Measurements from ENCODE around the gene F5.

DNA sequence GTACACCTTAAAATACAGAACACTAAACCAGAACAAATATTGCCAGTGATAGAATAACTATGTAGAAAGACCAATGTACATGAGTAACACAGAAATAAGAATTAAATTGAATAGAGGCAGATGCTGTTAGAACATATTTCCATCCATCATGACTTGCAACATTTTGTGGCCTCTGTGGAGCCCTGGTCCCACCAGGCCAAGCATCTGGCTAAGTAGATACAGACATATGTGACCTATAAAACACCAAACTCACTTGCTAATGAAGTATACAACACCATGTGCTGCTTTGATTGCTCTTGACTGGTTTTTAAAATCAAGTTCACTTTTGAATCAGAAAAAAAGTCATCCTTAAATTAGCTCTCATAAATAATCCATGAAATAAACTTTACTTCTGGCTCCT is 121.0 kb downstream of the F5 start:
- no peak for TF ChIP-seq POLR2A (IDR thresholded peaks at IDR 0.05; ENCODE audit: low read length)
- no peak for TF ChIP-seq GATA1 (IDR thresholded peaks at IDR 0.05; ENCODE audit: low read depth, low read length)
